Transverse colon (tissue), 4 donors: ENCODE results near the gene RASL10A. TPM values are rescaled to one million over a fixed set of nuclear protein-coding genes. Genes with fewer than 3 reads are reported as not detected.

Experiments used
- DNase-seq: peaks from one replicate; pipeline ENCODE4 v3.0.0-alpha.2; 2019
- H3K27ac ChIP-seq, 4 donors: fragments of 200-600 bp; sonication (generic); 2 replicates each; pipeline ENCODE4 v1.5.1; 2016 to 2018; ENCODE audit warnings: inconsistent platforms in 4 of 4
- H3K27me3 ChIP-seq: fragments of 200-600 bp; sonication (generic); 2 replicates; pipeline ENCODE4 v1.5.1; 2017; ENCODE audit warnings: inconsistent platforms
- H3K36me3 ChIP-seq, 4 donors: fragments of 200-600 bp; sonication (generic); 2 replicates each; pipeline ENCODE4 v1.5.1; 2017 to 2019; ENCODE audit warnings: inconsistent platforms in 4 of 4
- H3K4me1 ChIP-seq, 4 donors: fragments of 200-600 bp; sonication (generic); 2 replicates each; pipeline ENCODE4 v1.5.1; 2017 to 2020; ENCODE audit warnings: inconsistent platforms in 4 of 4
- H3K4me3 ChIP-seq, 4 donors: fragments of 200-600 bp; sonication (generic); 1 replicate in 1 of 4; 2 replicates in 3 of 4; pipeline versions ENCODE4 v1.5.1 to v1.6.1; 2017 to 2019; ENCODE audit warnings: inconsistent platforms in 4 of 4
- H3K9me3 ChIP-seq, 2 donors: fragments of 200-600 bp; sonication (generic); 2 replicates each; pipeline ENCODE4 v1.5.1; 2017 to 2019; ENCODE audit warnings: inconsistent platforms in 2 of 2
- CTCF ChIP-seq, 5 experiments: fragments of 200-600 bp in 3 of 5; fragments of 450-650 bp in 2 of 5; sonication (generic) in 3 of 5; IDR thresholded peaks; 1 replicate in 2 of 5; 2 replicates in 3 of 5; pipeline ENCODE4 v1.5.1; 2016 to 2017; ENCODE audit warnings: antibody characterized with exemption in 5 of 5, inconsistent platforms in 3 of 5, mild to moderate bottlenecking in 2 of 5, moderate library complexity in 1 of 5
- EP300 ChIP-seq: sonication (generic); formaldehyde crosslinking; IDR thresholded peaks from one replicate; pipeline ENCODE4 v1.6.1; 2017; ENCODE audit warnings: antibody characterized with exemption, low read depth
- POLR2A ChIP-seq: fragments of 450-650 bp; IDR thresholded peaks from one replicate; pipeline ENCODE4 v1.6.1; 2016; ENCODE audit warnings: antibody characterized with exemption, mild to moderate bottlenecking, moderate library complexity
- POLR2AphosphoS5 ChIP-seq, 3 donors: sonication (generic); formaldehyde crosslinking; IDR thresholded peaks; one replicate each; pipeline ENCODE4 v1.6.1; 2016; ENCODE audit warnings: antibody characterized with exemption in 3 of 3
- WGBS, 2 donors: methylation state at CpG; one replicate each; pipeline ENCODE4 v1.1.5; 2018; ENCODE audit warnings: low coverage in 1 of 2; 5-methylcytosine and 5-hydroxymethylcytosine counted together
- in situ Hi-C, 4 donors: fragments of 200-750 bp; cut with MboI; loops; one replicate each; pipeline versions ENCODE4 v1.15.0 to v1.15.1; 2017; ENCODE audit warnings: low sequenced_read_pairs in 3 of 4, low pct_ligation_motif_present in 1 of 4, low pct_unique_long_range_greater_than_20kb in 1 of 4
- intact Hi-C: fragments of 100-400 bp; cut with DNase I; formaldehyde crosslinking; loops from one replicate; pipeline ENCODE4 v1.15.1; 2023; ENCODE audit warnings: low total_unique reads
- total RNA-seq, 4 donors: library from RNA; depleted of rRNA; stranded (reverse); fragments of >200 nt; gene quantifications; one replicate each; pipeline ENCODE4 v1.1.0, GENCODE V29; 2016

The RASL10A gene
- total RNA-seq, 4 donors from 2014 or later = 1.2 to 5.0 (median 2.4) TPM; not detected in 1

- Histone ChIP-seq H3K36me3 (no peaks in the 10 kb centered on the region), H3K27ac (no peak overlapping the region), H3K4me3 (no peak overlapping the region), H3K27me3 (peaks cover 42% of the 10 kb centered on the region), H3K4me1 (peaks cover 24 to 31% (median 30%) of the 10 kb centered on the region in 4 donors), H3K9me3 (no peaks in the 10 kb centered on the region)
- TF ChIP-seq EP300 (no peak), POLR2AphosphoS5 (IDR thresholded peaks at IDR 0.05) (no peak), CTCF (IDR thresholded peaks at IDR 0.05) (no peak), POLR2A (no peak)
- no peak for DNase-seq
- WGBS, 2 donors = 94% methylated on average over 18 of the region's 18 CpGs; no CpG with 5 or more reads in 1 of the 2 donors
- in situ Hi-C loops = no loop called here
- intact Hi-C loops = no loop called here
These were observed 2.4 kb upstream of the RASL10A start for GRCh38 chr22:29317827-29318454.

- Histone ChIP-seq H3K27ac (no peak overlapping the region), H3K27me3 (peaks cover 42% of the 10 kb centered on the region), H3K4me1 (peaks cover 30 to 48% (median 38%) of the 10 kb centered on the region in 4 donors), H3K9me3 (no peaks in the 10 kb centered on the region), H3K36me3 (no peaks in the 10 kb centered on the region), H3K4me3 (peak overlapping the region in 1 of 4 donors; percentile 45)
- intact Hi-C loops (no loop called here), in situ Hi-C loops (no loop called here)
- TF ChIP-seq POLR2AphosphoS5 (IDR thresholded peaks at IDR 0.05) (no peak), POLR2A (no peak), EP300 (no peak), CTCF (IDR thresholded peaks at IDR 0.05) (no peak)
- WGBS, 2 donors = 62% methylated on average over 18 of the region's 18 CpGs; no CpG with 5 or more reads in 1 of the 2 donors
- DNase-seq = no peak
These were observed 788 bp upstream of the RASL10A start for GRCh38 chr22:29316141-29316828.

GRCh38 chr22:29314537-29315285 is 786 bp downstream of the RASL10A start:
- intact Hi-C loops = no loop called here
- WGBS, 2 donors = 3 to 25% methylated on average over 2 to 61 of the region's 69 CpGs
- H3K27me3 ChIP-seq = peaks cover 42% of the 10 kb centered on the region
- peaks cover 41 to 63% (median 52%) of the 10 kb centered on the region in 4 donors for H3K4me1 ChIP-seq
- DNase-seq = peak; percentile 39
- no peak overlapping the region for H3K27ac ChIP-seq
- in situ Hi-C loops = no loop called here
- TF ChIP-seq POLR2AphosphoS5 (IDR thresholded peaks at IDR 0.05) = no peak
- TF ChIP-seq EP300 = no peak
- no peak for TF ChIP-seq CTCF (IDR thresholded peaks at IDR 0.05)
- TF ChIP-seq POLR2A = no peak
- H3K9me3 ChIP-seq = no peaks in the 10 kb centered on the region
- peak overlapping the region in 3 of 4 donors; percentile 17 to 45 (median 41) for H3K4me3 ChIP-seq
- no peaks in the 10 kb centered on the region for H3K36me3 ChIP-seq
